Ishikawa (cell line): Measurements from ENCODE around the gene ACE.

ENCODE experiments used
- CREB1 ChIP-seq: IDR thresholded peaks from 2 replicates; pipeline ENCODE4 v1.6.1; 2012; ENCODE audit warnings: low read depth
- EGR1 ChIP-seq: IDR thresholded peaks from 2 replicates; pipeline ENCODE4 v1.6.1; 2012
- FOXM1 ChIP-seq: IDR thresholded peaks from 2 replicates; pipeline ENCODE4 v1.6.1; 2012; ENCODE audit warnings: low read depth, borderline replicate concordance
- NFIC ChIP-seq: IDR thresholded peaks from 2 replicates; pipeline ENCODE4 v1.6.1; 2012
- YY1 ChIP-seq: IDR thresholded peaks from 2 replicates; pipeline ENCODE4 v1.6.1; 2012; ENCODE audit warnings: low read depth
- TF ChIP-seq, protein P1 (sequence below): IDR thresholded peaks from 2 replicates; pipeline ENCODE4 v1.6.1; 2012; ENCODE audit warnings: low read depth, mild to moderate bottlenecking
- TF ChIP-seq, protein P2 (sequence below): IDR thresholded peaks from 2 replicates; pipeline ENCODE4 v1.6.1; 2012

DNA sequence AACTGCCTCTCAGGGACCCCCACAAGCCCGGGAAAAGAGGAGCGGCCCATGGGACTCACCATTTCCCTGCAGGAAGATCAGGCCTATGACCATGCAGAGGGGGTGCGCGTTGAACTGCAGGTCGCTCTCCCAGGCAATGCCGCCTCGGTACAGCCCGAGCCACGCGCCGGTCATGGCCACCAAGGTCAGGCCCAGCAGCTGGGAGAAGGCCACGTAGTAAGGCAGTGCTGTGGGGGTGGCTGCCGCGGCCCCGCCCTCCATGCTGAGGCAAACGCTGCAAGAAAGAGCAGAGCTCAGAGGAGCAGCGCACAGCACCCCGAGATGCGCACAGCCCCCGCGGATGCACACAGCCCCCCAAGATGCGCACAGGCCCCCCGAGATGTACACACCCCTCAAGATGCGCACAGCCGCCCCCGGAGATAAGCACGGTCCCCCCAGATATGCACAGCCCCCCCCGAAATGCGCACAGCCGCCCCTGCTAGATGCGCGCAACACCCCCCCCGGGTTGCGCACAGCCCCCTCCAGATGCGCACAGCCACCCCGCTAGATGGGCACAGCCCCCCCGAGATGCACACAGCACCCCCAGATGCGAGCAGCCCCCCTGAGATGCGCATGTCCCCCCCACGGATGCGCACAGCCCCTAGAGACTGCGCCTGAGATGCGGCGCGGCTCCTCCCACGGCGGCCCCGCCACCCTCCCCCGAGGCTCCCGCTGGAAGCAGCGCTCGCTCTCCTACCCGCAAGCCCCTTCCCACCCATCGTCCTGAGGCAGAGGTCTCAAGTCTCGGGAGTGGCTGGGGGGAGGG lies 39.4 kb upstream of the ACE start:
- TF ChIP-seq EGR1: no peak
- no peak for TF ChIP-seq CREB1
- no peak for TF ChIP-seq YY1
- TF ChIP-seq, protein P1, sequence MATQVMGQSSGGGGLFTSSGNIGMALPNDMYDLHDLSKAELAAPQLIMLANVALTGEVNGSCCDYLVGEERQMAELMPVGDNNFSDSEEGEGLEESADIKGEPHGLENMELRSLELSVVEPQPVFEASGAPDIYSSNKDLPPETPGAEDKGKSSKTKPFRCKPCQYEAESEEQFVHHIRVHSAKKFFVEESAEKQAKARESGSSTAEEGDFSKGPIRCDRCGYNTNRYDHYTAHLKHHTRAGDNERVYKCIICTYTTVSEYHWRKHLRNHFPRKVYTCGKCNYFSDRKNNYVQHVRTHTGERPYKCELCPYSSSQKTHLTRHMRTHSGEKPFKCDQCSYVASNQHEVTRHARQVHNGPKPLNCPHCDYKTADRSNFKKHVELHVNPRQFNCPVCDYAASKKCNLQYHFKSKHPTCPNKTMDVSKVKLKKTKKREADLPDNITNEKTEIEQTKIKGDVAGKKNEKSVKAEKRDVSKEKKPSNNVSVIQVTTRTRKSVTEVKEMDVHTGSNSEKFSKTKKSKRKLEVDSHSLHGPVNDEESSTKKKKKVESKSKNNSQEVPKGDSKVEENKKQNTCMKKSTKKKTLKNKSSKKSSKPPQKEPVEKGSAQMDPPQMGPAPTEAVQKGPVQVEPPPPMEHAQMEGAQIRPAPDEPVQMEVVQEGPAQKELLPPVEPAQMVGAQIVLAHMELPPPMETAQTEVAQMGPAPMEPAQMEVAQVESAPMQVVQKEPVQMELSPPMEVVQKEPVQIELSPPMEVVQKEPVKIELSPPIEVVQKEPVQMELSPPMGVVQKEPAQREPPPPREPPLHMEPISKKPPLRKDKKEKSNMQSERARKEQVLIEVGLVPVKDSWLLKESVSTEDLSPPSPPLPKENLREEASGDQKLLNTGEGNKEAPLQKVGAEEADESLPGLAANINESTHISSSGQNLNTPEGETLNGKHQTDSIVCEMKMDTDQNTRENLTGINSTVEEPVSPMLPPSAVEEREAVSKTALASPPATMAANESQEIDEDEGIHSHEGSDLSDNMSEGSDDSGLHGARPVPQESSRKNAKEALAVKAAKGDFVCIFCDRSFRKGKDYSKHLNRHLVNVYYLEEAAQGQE: no peak
- TF ChIP-seq, protein P2, sequence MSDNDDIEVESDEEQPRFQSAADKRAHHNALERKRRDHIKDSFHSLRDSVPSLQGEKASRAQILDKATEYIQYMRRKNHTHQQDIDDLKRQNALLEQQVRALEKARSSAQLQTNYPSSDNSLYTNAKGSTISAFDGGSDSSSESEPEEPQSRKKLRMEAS: no peak
- no peak for TF ChIP-seq NFIC
- TF ChIP-seq FOXM1: no peak
